Muscle layer of duodenum (tissue), 2 donors: Measurements from ENCODE around the gene IGSF8.

ENCODE experiments used
- H3K27ac ChIP-seq: one replicate; pipeline ENCODE4 v1.7.0; 2013; ENCODE audit warnings: mild to moderate bottlenecking, low read length
- H3K27me3 ChIP-seq: one replicate; pipeline ENCODE4 v1.7.0; 2013; ENCODE audit warnings: low read depth, mild to moderate bottlenecking, control low read depth, low read length
- H3K36me3 ChIP-seq, 2 donors: one replicate each; pipeline ENCODE4 v1.7.0; 2013; ENCODE audit warnings: low read length in 2 of 2, control low read depth in 1 of 2, mild to moderate bottlenecking in 1 of 2; ENCODE audit not compliant: insufficient read depth in 2 of 2, control insufficient read depth in 1 of 2
- H3K4me1 ChIP-seq, 2 donors: one replicate each; pipeline ENCODE4 v1.7.0; 2013; ENCODE audit warnings: low read length in 2 of 2, mild to moderate bottlenecking in 2 of 2, control low read depth in 1 of 2, moderate library complexity in 1 of 2; ENCODE audit not compliant: insufficient read depth in 2 of 2, control insufficient read depth in 1 of 2
- H3K4me3 ChIP-seq, 2 donors: one replicate each; pipeline ENCODE4 v1.7.0; 2013; ENCODE audit warnings: low read length in 2 of 2, low read depth in 1 of 2, mild to moderate bottlenecking in 1 of 2
- H3K9me3 ChIP-seq, 2 donors: one replicate each; pipeline ENCODE4 v1.7.0; 2013; ENCODE audit warnings: low read length in 2 of 2, control low read depth in 1 of 2, mild to moderate bottlenecking in 1 of 2; ENCODE audit not compliant: control insufficient read depth in 1 of 2
- donor health status: healthy.

The IGSF8 gene

DNA sequence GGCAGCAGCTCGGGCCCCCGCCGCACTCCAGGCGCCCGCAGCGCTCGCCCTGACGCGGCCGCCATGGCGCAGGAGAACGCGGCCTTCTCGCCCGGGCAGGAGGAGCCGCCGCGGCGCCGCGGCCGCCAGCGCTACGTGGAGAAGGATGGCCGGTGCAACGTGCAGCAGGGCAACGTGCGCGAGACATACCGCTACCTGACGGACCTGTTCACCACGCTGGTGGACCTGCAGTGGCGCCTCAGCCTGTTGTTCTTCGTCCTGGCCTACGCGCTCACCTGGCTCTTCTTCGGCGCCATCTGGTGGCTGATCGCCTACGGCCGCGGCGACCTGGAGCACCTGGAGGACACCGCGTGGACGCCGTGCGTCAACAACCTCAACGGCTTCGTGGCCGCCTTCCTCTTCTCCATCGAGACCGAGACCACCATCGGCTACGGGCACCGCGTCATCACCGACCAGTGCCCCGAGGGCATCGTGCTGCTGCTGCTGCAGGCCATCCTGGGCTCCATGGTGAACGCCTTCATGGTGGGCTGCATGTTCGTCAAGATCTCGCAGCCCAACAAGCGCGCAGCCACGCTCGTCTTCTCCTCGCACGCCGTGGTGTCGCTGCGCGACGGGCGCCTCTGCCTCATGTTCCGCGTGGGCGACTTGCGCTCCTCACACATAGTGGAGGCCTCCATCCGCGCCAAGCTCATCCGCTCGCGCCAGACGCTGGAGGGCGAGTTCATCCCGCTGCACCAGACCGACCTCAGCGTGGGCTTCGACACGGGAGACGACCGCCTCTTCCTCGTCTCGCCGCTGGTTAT, 14.2 kb downstream of the IGSF8 start:
- Histone ChIP-seq H3K36me3 (peaks cover 0 to 3% of the 10 kb centered on the region in 2 donors), H3K27me3 (peaks cover 35% of the 10 kb centered on the region), H3K4me1 (peaks cover 0 to 4% of the 10 kb centered on the region in 2 donors), H3K4me3 (peak overlapping the region in 1 of 2 donors; percentile 57), H3K9me3 (no peaks in the 10 kb centered on the region), H3K27ac (no peak overlapping the region)

GRCh38 chr1:160082926-160083325, 15.5 kb downstream of the IGSF8 start:
- Histone ChIP-seq H3K4me3 (no peak overlapping the region), H3K27me3 (peaks cover 41% of the 10 kb centered on the region), H3K36me3 (no peaks in the 10 kb centered on the region), H3K27ac (no peak overlapping the region), H3K4me1 (peaks cover 0 to 4% of the 10 kb centered on the region in 2 donors), H3K9me3 (no peaks in the 10 kb centered on the region)

- peaks cover 41% of the 10 kb centered on the region for H3K27me3 ChIP-seq
- H3K4me3 ChIP-seq, result no peak overlapping the region
- H3K4me1 ChIP-seq, result peaks cover 0 to 4% of the 10 kb centered on the region in 2 donors
These were observed 15.9 kb downstream of the IGSF8 start for GRCh38 chr1:160082487-160082886.

DNA sequence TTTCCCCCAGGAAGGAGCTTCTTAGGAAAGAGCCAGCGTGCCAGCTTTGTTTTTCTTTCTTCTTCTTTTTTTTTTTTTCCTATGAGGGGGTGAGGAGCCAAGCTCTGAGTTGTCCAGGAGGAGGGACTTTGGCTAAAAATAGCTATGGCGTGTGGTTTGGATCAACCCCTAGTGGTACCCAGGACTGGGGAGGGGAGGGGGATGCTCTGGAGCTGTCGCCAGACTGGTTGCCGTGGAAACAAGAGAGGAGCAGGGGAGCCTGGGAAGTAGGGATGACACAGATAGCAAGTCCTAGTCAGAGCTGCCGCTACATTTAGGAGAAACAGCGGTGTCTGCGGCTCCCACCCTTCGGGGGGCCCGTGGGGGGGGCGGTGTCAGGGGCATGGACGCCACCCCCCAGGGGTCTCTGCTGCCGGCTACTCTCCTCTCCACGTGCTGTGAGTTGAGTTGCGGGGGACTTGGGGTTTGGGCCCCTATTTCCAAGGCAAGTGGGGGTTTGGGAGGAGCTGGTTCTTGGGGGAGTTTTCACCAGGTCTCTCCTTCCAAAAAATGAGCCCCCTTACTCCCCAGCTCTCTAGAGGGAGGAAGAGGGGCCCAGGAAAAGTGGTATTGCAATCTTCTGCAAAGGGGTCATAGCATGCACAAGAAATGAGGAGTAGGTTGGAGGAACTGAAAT, 17.0 kb downstream of the IGSF8 start, which contains the start of gene KCNJ9:
Gene KCNJ9 (plus strand): TSS at position 278 of the 676 bp plus-strand sequence. CDS start 2,493 bp downstream, outside the sequence.
- H3K27ac ChIP-seq, result no peak within 1 kb of the TSS
- H3K36me3 ChIP-seq, result no peaks in the 10 kb centered on the region
- peaks cover 41% of the 10 kb centered on the region for H3K27me3 ChIP-seq
- H3K4me3 ChIP-seq, result no peak within 1 kb of the TSS
- H3K4me1 ChIP-seq, result peaks cover 0 to 4% of the 10 kb centered on the region in 2 donors
- H3K9me3 ChIP-seq, result no peaks in the 10 kb centered on the region

More at GRCh38 chr1:160082487-160082886, 15.9 kb downstream of the IGSF8 start:
- Histone ChIP-seq H3K27ac (no peak overlapping the region), H3K9me3 (no peaks in the 10 kb centered on the region), H3K36me3 (no peaks in the 10 kb centered on the region)

DNA sequence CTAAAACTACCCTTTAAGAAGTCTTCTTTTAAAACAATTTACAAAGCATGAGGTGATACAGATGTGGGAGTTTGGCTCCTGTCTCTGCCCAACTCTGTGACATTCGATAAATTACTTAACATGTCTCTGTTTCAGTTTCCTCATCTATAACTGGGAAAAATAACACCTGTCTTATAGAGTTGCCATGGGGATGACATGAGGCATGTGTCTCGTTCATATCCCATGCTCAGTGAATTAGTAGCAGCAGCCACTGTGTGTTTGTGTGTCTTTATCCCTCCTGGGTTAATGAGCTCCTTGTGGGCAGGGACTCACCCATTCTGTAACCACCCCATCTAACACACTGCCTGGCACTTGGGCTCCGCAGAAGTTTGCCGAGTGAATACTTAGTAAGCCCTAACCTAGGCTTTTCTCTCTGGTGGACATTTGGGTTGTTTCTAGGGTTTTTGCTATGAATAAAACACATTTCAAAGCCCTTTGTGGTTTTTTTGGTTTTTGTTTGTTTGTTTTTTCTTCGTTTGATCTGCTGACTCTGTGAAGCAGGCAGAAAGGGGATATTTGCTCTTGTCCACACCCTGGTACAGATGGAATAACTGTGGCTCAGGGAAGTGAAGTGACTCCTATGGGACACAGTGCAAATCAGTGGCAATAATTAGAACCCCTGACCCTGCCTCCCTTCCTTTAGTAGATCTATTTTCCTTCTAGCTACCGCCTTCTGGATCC, 17.9 kb downstream of the IGSF8 start:
- Histone ChIP-seq H3K9me3 (no peaks in the 10 kb centered on the region), H3K4me3 (no peak overlapping the region), H3K27me3 (peaks cover 41% of the 10 kb centered on the region), H3K36me3 (no peaks in the 10 kb centered on the region), H3K4me1 (peaks cover 0 to 4% of the 10 kb centered on the region in 2 donors), H3K27ac (no peak overlapping the region)

DNA sequence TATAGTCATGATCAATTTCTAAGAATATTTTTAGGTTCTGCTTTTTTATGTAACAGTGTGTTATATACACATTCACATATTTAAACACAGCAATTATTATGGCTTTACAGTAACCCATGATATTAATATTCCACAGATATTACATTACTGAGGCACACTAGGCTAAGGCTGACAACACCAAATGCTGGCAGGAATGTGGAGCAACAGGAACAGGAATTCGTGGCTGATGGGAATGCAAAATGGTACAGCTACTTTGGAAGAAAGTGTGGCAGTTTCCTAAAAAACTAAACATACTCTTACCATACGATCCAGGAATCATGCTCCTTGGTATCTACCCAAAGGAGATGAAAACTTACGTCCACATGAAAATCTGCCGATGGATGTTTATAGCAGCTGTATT, 19.0 kb downstream of the IGSF8 start:
- no peak overlapping the region for H3K4me3 ChIP-seq
- H3K4me1 ChIP-seq, result peaks cover 0 to 4% of the 10 kb centered on the region in 2 donors
- no peak overlapping the region for H3K27ac ChIP-seq
- H3K27me3 ChIP-seq, result peaks cover 40% of the 10 kb centered on the region
- H3K36me3 ChIP-seq, result no peaks in the 10 kb centered on the region
- no peaks in the 10 kb centered on the region for H3K9me3 ChIP-seq

GRCh38 chr1:160078512-160079195, 19.8 kb downstream of the IGSF8 start:
- Histone ChIP-seq H3K36me3 (no peaks in the 10 kb centered on the region), H3K4me3 (no peak overlapping the region), H3K27me3 (peaks cover 35% of the 10 kb centered on the region)

GRCh38 chr1:160077486-160077885, 20.9 kb downstream of the IGSF8 start:
- Histone ChIP-seq H3K36me3 (no peaks in the 10 kb centered on the region), H3K4me1 (no peaks in the 10 kb centered on the region), H3K4me3 (no peak overlapping the region), H3K27ac (no peak overlapping the region), H3K27me3 (peaks cover 25% of the 10 kb centered on the region), H3K9me3 (no peaks in the 10 kb centered on the region)

More at GRCh38 chr1:160078512-160079195, 19.8 kb downstream of the IGSF8 start:
- Histone ChIP-seq H3K27ac (no peak overlapping the region), H3K9me3 (no peaks in the 10 kb centered on the region), H3K4me1 (no peaks in the 10 kb centered on the region)

DNA sequence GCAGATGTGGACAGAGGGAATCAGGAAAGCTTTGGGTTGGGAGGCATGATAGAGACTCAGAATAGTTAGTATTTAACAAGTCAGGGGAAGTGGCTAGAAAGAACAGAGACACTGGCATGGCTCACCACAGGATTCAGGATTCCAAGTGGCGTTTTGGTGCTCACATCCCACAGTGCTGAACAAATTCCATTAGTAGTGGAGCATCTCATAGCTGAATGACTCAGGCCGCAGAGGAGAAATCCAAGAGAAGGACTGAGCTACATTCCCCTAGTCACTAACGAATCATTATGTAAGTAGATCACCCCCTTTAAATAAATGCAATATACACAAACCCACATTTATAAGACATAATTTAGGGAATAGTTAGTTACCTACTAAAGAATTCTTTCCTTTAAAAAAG, 22.1 kb downstream of the IGSF8 start:
- no peaks in the 10 kb centered on the region for H3K36me3 ChIP-seq
- no peaks in the 10 kb centered on the region for H3K9me3 ChIP-seq
- no peak overlapping the region for H3K4me3 ChIP-seq
- peaks cover 18% of the 10 kb centered on the region for H3K27me3 ChIP-seq
- H3K4me1 ChIP-seq, result no peaks in the 10 kb centered on the region
- H3K27ac ChIP-seq, result no peak overlapping the region

DNA sequence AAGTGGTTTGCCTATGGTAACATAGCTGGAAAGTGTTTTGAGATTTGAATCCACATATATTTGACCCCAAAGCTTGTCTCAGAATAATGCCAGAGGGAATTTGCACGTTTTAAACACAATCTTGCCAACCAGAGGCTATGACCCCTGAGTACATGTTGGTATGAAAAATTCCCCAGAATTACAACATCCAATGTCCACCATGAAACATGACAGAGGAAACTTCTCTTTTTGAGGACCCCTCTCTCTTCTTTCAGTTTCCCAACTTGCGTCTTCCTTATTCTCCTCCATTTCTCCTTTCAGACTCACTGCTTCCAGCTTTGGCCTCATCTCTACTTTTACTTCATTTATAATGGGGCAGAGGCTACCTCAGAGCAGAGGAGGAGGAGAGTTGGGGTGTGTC, 22.6 kb downstream of the IGSF8 start:
- H3K4me1 ChIP-seq, result peaks cover 0 to 2% of the 10 kb centered on the region in 2 donors
- no peak overlapping the region for H3K27ac ChIP-seq
- no peaks in the 10 kb centered on the region for H3K9me3 ChIP-seq
- no peaks in the 10 kb centered on the region for H3K36me3 ChIP-seq
- H3K4me3 ChIP-seq, result no peak overlapping the region
- peaks cover 13% of the 10 kb centered on the region for H3K27me3 ChIP-seq
